Astrocyte (in vitro differentiated cells and primary cell): ENCODE results near the gene LAMA1. TPM values are rescaled to one million over a fixed set of nuclear protein-coding genes. Genes with fewer than 3 reads are reported as not detected.

Source experiments
- DNase-seq: peaks from one replicate; pipeline ENCODE4 v3.0.0-alpha.2; 2010; ENCODE audit warnings: low read depth
- FAIRE-seq: peaks from 2 replicates; lab custom pipeline; 2011; peaks lifted over from hg19 to GRCh38; lab: Jason Lieb, UNC
- H2AFZ ChIP-seq: 2 replicates; pipeline ENCODE4 v1.6.0; 2012; ENCODE audit warnings: low read depth, low read length, inconsistent platforms
- H3K27ac ChIP-seq: 2 replicates; pipeline ENCODE4 v1.5.1; 2011; ENCODE audit warnings: low read depth, low read length, inconsistent platforms
- H3K27me3 ChIP-seq: 2 replicates; pipeline ENCODE4 v1.6.0; 2011; ENCODE audit warnings: low read length, inconsistent platforms; ENCODE audit not compliant: insufficient read depth
- H3K36me3 ChIP-seq: 2 replicates; pipeline ENCODE4 v1.5.1; 2011; ENCODE audit warnings: low read length, inconsistent platforms; ENCODE audit not compliant: insufficient read depth
- H3K4me1 ChIP-seq: 2 replicates; pipeline ENCODE4 v1.5.1; 2011; ENCODE audit warnings: low read length, inconsistent platforms; ENCODE audit not compliant: insufficient read depth
- H3K4me2 ChIP-seq: 2 replicates; pipeline ENCODE4 v1.6.0; 2012; ENCODE audit warnings: low read length, inconsistent platforms
- H3K4me3 ChIP-seq: 2 replicates; pipeline ENCODE4 v1.5.1; 2011; ENCODE audit warnings: low read depth, mild to moderate bottlenecking, low read length, inconsistent platforms; ENCODE audit not compliant: insufficient read depth
- H3K79me2 ChIP-seq: 2 replicates; pipeline ENCODE4 v1.6.0; 2012; ENCODE audit warnings: mild to moderate bottlenecking, low read length, inconsistent platforms; ENCODE audit not compliant: insufficient read depth
- H3K9ac ChIP-seq: 2 replicates; pipeline ENCODE4 v1.6.0; 2012; ENCODE audit warnings: mild to moderate bottlenecking, low read length, inconsistent platforms
- H3K9me3 ChIP-seq: 2 replicates; pipeline ENCODE4 v1.5.1; 2012; ENCODE audit warnings: low read depth, mild to moderate bottlenecking, low read length, inconsistent platforms; ENCODE audit not compliant: insufficient read depth
- H4K20me1 ChIP-seq: 2 replicates; pipeline ENCODE4 v1.6.0; 2012; ENCODE audit warnings: low read length, inconsistent platforms; ENCODE audit not compliant: insufficient read depth
- H3K27ac Mint-ChIP-seq: one replicate; pipeline ENCODE4 v1.8.0; 2021; ENCODE audit warnings: mild to moderate bottlenecking, mixed read lengths; ENCODE audit not compliant: unreplicated experiment
- H3K27me3 Mint-ChIP-seq: one replicate; pipeline ENCODE4 v1.8.0; 2021; ENCODE audit warnings: low read depth, mixed read lengths; ENCODE audit not compliant: unreplicated experiment
- H3K36me3 Mint-ChIP-seq: one replicate; pipeline ENCODE4 v1.8.0; 2021; ENCODE audit warnings: low read depth, mixed read lengths; ENCODE audit not compliant: unreplicated experiment
- H3K4me1 Mint-ChIP-seq: one replicate; pipeline ENCODE4 v1.8.0; 2021; ENCODE audit warnings: low read depth, mixed read lengths; ENCODE audit not compliant: unreplicated experiment
- H3K4me3 Mint-ChIP-seq: one replicate; pipeline ENCODE4 v1.8.0; 2021; ENCODE audit warnings: mild to moderate bottlenecking, moderate library complexity, mixed read lengths; ENCODE audit not compliant: unreplicated experiment
- H3K9me3 Mint-ChIP-seq: one replicate; pipeline ENCODE4 v1.8.0; 2021; ENCODE audit warnings: mild to moderate bottlenecking, mixed read lengths; ENCODE audit not compliant: unreplicated experiment
- EZH2 ChIP-seq: IDR thresholded peaks from 2 replicates; pipeline ENCODE4 v1.6.1; 2012; ENCODE audit warnings: mild to moderate bottlenecking, low read length, inconsistent platforms; ENCODE audit not compliant: insufficient read depth
- total RNA-seq: library from RNA; stranded (reverse); gene quantifications from 2 replicates; pipeline ENCODE4 v1.2.1, GENCODE V29; 2021
- TF ChIP-seq, protein P1 (sequence below): IDR thresholded peaks from 2 replicates; pipeline ENCODE4 v1.5.1; 2011; ENCODE audit warnings: low read depth, mild to moderate bottlenecking, inconsistent platforms, low read length, moderate library complexity; ENCODE audit not compliant: insufficient read depth

LAMA1 gene
- total RNA-seq, 1 donor from 2014 or later, result 17.4 TPM

DNA sequence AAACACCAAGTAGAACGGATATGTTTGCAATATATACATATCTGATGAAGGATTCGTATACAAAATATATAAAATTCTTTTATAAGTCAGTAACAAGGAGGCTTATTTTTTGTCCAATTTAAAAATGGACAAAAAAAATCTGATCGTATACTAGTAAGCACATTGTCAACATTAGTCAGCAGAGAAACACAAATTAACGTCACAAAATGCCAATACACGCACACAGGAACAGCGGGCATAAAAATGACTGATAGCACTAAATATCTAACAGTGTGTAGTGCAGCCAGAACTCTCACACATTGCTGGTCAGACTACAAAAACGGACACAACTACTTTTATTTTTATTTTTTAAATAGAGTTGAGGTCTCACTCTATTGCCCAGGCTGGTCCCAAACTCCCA lies 69.5 kb downstream of the LAMA1 start:
- no peaks in the 10 kb centered on the region for H4K20me1 ChIP-seq
- TF ChIP-seq, protein P1, sequence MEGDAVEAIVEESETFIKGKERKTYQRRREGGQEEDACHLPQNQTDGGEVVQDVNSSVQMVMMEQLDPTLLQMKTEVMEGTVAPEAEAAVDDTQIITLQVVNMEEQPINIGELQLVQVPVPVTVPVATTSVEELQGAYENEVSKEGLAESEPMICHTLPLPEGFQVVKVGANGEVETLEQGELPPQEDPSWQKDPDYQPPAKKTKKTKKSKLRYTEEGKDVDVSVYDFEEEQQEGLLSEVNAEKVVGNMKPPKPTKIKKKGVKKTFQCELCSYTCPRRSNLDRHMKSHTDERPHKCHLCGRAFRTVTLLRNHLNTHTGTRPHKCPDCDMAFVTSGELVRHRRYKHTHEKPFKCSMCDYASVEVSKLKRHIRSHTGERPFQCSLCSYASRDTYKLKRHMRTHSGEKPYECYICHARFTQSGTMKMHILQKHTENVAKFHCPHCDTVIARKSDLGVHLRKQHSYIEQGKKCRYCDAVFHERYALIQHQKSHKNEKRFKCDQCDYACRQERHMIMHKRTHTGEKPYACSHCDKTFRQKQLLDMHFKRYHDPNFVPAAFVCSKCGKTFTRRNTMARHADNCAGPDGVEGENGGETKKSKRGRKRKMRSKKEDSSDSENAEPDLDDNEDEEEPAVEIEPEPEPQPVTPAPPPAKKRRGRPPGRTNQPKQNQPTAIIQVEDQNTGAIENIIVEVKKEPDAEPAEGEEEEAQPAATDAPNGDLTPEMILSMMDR, result no peak
- TF ChIP-seq EZH2, result no peak
- no peaks in the 10 kb centered on the region for H3K36me3 Mint-ChIP-seq
- H3K4me3 ChIP-seq, result no peak overlapping the region
- no peaks in the 10 kb centered on the region for H3K79me2 ChIP-seq
- H3K36me3 ChIP-seq, result no peaks in the 10 kb centered on the region
- DNase-seq (no peak), FAIRE-seq (no peak)
- no peak overlapping the region for H3K4me3 Mint-ChIP-seq
- H2AFZ ChIP-seq, result no peak overlapping the region
- no peaks in the 10 kb centered on the region for H3K9me3 Mint-ChIP-seq
- H3K9ac ChIP-seq, result no peak overlapping the region
- no peak overlapping the region for H3K27ac ChIP-seq
- no peaks in the 10 kb centered on the region for H3K27me3 ChIP-seq
- no peak overlapping the region for H3K4me2 ChIP-seq
- H3K27me3 Mint-ChIP-seq, result no peaks in the 10 kb centered on the region
- H3K4me1 Mint-ChIP-seq, result no peaks in the 10 kb centered on the region
- no peaks in the 10 kb centered on the region for H3K9me3 ChIP-seq
- no peaks in the 10 kb centered on the region for H3K4me1 ChIP-seq
- H3K27ac Mint-ChIP-seq, result no peak overlapping the region

DNA sequence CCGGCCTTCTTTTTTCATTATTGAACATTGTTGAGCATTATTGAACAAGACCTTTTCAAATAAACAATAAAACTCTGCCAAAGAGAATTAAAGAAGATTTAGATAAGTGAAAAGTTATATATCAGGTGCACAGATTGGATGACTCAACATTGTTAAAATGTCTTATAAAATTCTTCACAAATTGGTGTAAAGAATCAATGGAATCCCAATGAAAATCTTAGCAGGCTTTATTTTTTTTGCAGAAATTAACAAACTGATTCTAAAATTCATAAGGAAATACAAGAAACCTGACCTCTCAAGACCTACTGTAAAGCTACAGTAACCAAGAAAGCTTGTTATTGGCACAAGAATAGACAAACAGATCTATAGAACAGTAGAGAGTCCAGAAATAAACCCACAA lies 70.3 kb downstream of the LAMA1 start:
- no peak for DNase-seq
- no peaks in the 10 kb centered on the region for H3K4me1 ChIP-seq
- no peaks in the 10 kb centered on the region for H4K20me1 ChIP-seq
- H3K36me3 ChIP-seq, result no peaks in the 10 kb centered on the region
- H3K27ac ChIP-seq, result no peak overlapping the region
- H3K9ac ChIP-seq, result no peak overlapping the region
- H3K27me3 ChIP-seq, result no peaks in the 10 kb centered on the region
- no peak for FAIRE-seq
- H3K4me1 Mint-ChIP-seq, result no peaks in the 10 kb centered on the region
- H3K4me3 ChIP-seq, result no peak overlapping the region
- no peaks in the 10 kb centered on the region for H3K27me3 Mint-ChIP-seq
- H3K9me3 Mint-ChIP-seq, result no peaks in the 10 kb centered on the region
- no peaks in the 10 kb centered on the region for H3K9me3 ChIP-seq
- no peak overlapping the region for H3K4me3 Mint-ChIP-seq
- H2AFZ ChIP-seq, result no peak overlapping the region
- no peak overlapping the region for H3K27ac Mint-ChIP-seq
- no peaks in the 10 kb centered on the region for H3K36me3 Mint-ChIP-seq
- no peak overlapping the region for H3K4me2 ChIP-seq
- TF ChIP-seq, protein P1, result no peak
- no peak for TF ChIP-seq EZH2
- H3K79me2 ChIP-seq, result no peaks in the 10 kb centered on the region

DNA sequence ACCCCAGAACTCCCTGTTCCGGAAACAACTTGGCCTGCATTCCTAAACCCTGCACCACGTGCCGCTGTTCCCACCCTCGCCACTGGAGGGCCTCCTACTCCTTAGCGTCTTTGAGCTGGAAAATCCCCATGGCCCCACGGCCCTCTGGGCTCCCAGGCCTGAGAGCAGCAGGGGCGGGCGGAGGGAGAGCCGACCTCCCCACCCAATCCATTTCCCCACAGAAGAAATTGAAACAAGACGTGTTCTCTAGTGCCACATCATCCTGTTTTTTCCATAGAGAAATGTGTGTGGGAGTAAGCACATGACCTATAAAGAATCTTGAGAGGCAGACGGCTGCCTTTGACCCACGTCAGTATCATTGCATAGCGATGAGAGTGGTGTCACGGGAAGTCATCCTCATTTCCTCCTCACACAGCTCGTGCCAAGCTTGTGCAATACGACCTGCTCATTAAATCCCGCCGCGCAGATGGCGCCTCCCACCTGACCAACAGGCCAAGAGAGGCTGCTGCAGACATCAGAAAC lies 79.2 kb downstream of the LAMA1 start:
- no peaks in the 10 kb centered on the region for H3K27me3 Mint-ChIP-seq
- H2AFZ ChIP-seq, result peak overlapping the region; percentile 87
- no peaks in the 10 kb centered on the region for H4K20me1 ChIP-seq
- FAIRE-seq (peak; percentile 34), DNase-seq (peak; percentile 97)
- no peaks in the 10 kb centered on the region for H3K9me3 ChIP-seq
- no peaks in the 10 kb centered on the region for H3K36me3 Mint-ChIP-seq
- H3K27ac ChIP-seq, result peak overlapping the region; percentile 83
- no peaks in the 10 kb centered on the region for H3K27me3 ChIP-seq
- H3K9ac ChIP-seq, result peak overlapping the region; percentile 74
- peaks cover 11% of the 10 kb centered on the region for H3K4me1 Mint-ChIP-seq
- peak overlapping the region; percentile 70 for H3K4me2 ChIP-seq
- H3K9me3 Mint-ChIP-seq, result no peaks in the 10 kb centered on the region
- peaks cover 4% of the 10 kb centered on the region for H3K4me1 ChIP-seq
- H3K4me3 Mint-ChIP-seq, result no peak overlapping the region
- peak overlapping the region; percentile 14 for H3K4me3 ChIP-seq
- H3K79me2 ChIP-seq, result no peaks in the 10 kb centered on the region
- peak overlapping the region; percentile 93 for H3K27ac Mint-ChIP-seq
- no peaks in the 10 kb centered on the region for H3K36me3 ChIP-seq
- TF ChIP-seq, protein P1, result peak; percentile 73
- no peak for TF ChIP-seq EZH2
